Liver (tissue), 9 donors: ENCODE data around the gene ULK2. TPM values are rescaled to one million over a fixed set of nuclear protein-coding genes. Genes with fewer than 3 reads are reported as not detected.

Experiments used
- DNase-seq: peaks from one replicate; pipeline ENCODE4 v3.0.0-alpha.2; 2017; ENCODE audit warnings: low spot score
- H3K27ac ChIP-seq, 2 donors: one replicate each; pipeline ENCODE4 v1.7.0; 2013; ENCODE audit warnings: inconsistent platforms in 2 of 2, low read length in 2 of 2, control low read depth in 1 of 2, low read depth in 1 of 2, mild to moderate bottlenecking in 1 of 2
- H3K27me3 ChIP-seq, 4 donors: one replicate each; pipeline versions ENCODE4 v1.6.1 to v1.7.0; 2013; ENCODE audit warnings: low read length in 3 of 4, inconsistent platforms in 1 of 4, mild to moderate bottlenecking in 1 of 4, moderate library complexity in 1 of 4; ENCODE audit not compliant: control insufficient read depth in 4 of 4, insufficient read depth in 4 of 4
- H3K36me3 ChIP-seq, 4 donors: one replicate each; pipeline versions ENCODE4 v1.6.1 to v1.7.0; 2013; ENCODE audit warnings: low read length in 3 of 4, mild to moderate bottlenecking in 3 of 4, low read depth in 1 of 4, moderate library complexity in 1 of 4; ENCODE audit not compliant: control insufficient read depth in 4 of 4, insufficient read depth in 3 of 4
- H3K4me1 ChIP-seq, 4 donors: one replicate each; pipeline versions ENCODE4 v1.6.1 to v1.7.0; 2013; ENCODE audit warnings: low read length in 3 of 4, mild to moderate bottlenecking in 3 of 4, moderate library complexity in 1 of 4; ENCODE audit not compliant: control insufficient read depth in 4 of 4, insufficient read depth in 4 of 4
- H3K4me3 ChIP-seq, 3 donors: one replicate each; pipeline versions ENCODE4 v1.6.1 to v1.7.0; 2013; ENCODE audit warnings: low read length in 3 of 3, control low read depth in 1 of 3, low read depth in 1 of 3, mild to moderate bottlenecking in 1 of 3
- H3K9ac ChIP-seq, 2 donors: one replicate each; pipeline ENCODE4 v1.7.0; 2013; ENCODE audit warnings: low read length in 2 of 2, mild to moderate bottlenecking in 2 of 2, moderate library complexity in 2 of 2, control low read depth in 1 of 2, low read depth in 1 of 2
- H3K9me3 ChIP-seq, 4 donors: one replicate each; pipeline versions ENCODE4 v1.6.1 to v1.7.0; 2013; ENCODE audit warnings: low read length in 3 of 4; ENCODE audit not compliant: control insufficient read depth in 4 of 4
- EGR1 ChIP-seq, 2 donors: IDR thresholded peaks; 2 replicates each; pipeline ENCODE4 v1.6.1; 2016 to 2018; ENCODE audit warnings: antibody characterized with exemption in 2 of 2, low read depth in 2 of 2
- FOXA1 ChIP-seq: IDR thresholded peaks from 2 replicates; pipeline ENCODE4 v1.6.1; 2016; ENCODE audit warnings: antibody characterized with exemption
- FOXA2 ChIP-seq: IDR thresholded peaks from 2 replicates; pipeline ENCODE4 v1.6.1; 2016; ENCODE audit warnings: antibody characterized with exemption
- GABPA ChIP-seq, 2 donors: IDR thresholded peaks in 1 of 2; conservative IDR thresholded peaks in 1 of 2; 2 replicates each; pipeline ENCODE4 v1.6.1; 2016; ENCODE audit warnings: antibody characterized with exemption in 2 of 2, mild to moderate bottlenecking in 1 of 2, moderate library complexity in 1 of 2
- HNF4A ChIP-seq, 2 donors: conservative IDR thresholded peaks; 2 replicates each; pipeline ENCODE4 v1.6.1; 2016; ENCODE audit warnings: antibody characterized with exemption in 2 of 2, mild to moderate bottlenecking in 2 of 2
- HNF4G ChIP-seq: IDR thresholded peaks from 2 replicates; pipeline ENCODE4 v1.6.1; 2016; ENCODE audit warnings: antibody characterized with exemption
- JUND ChIP-seq, 2 donors: IDR thresholded peaks; 2 replicates each; pipeline ENCODE4 v1.6.1; 2016; ENCODE audit warnings: antibody characterized with exemption in 2 of 2
- NR2F2 ChIP-seq: IDR thresholded peaks from 2 replicates; pipeline ENCODE4 v1.6.1; 2016; ENCODE audit warnings: antibody characterized with exemption
- RAD21 ChIP-seq, 2 donors: IDR thresholded peaks; 2 replicates each; pipeline ENCODE4 v1.6.1; 2016; ENCODE audit warnings: antibody characterized with exemption in 2 of 2, mild to moderate bottlenecking in 2 of 2
- RXRA ChIP-seq, 2 donors: IDR thresholded peaks; 2 replicates each; pipeline ENCODE4 v1.6.1; 2017 to 2018; ENCODE audit warnings: antibody characterized with exemption in 2 of 2, mild to moderate bottlenecking in 1 of 2
- SP1 ChIP-seq: IDR thresholded peaks from 2 replicates; pipeline ENCODE4 v1.6.1; 2018; ENCODE audit warnings: antibody characterized with exemption, mild to moderate bottlenecking
- TAF1 ChIP-seq: conservative IDR thresholded peaks from 2 replicates; pipeline ENCODE4 v1.6.1; 2016; ENCODE audit warnings: antibody characterized with exemption, mild to moderate bottlenecking
- YY1 ChIP-seq: IDR thresholded peaks from 2 replicates; pipeline ENCODE4 v1.6.1; 2016; ENCODE audit warnings: antibody characterized with exemption, mild to moderate bottlenecking
- WGBS: extraction: QIAGEN DNeasy Blood & Tissue Kit; methylation state at CpG from one replicate; pipeline ENCODE4 v1.1.7; 2013; 5-methylcytosine and 5-hydroxymethylcytosine counted together
- polyA plus RNA-seq, 2 donors: library from polyadenylated mRNA; stranded (reverse) in 1 of 2; unstranded in 1 of 2; fragments of 200-250 nt in 1 of 2; fragments of >200 nt in 1 of 2; fragmentation: Nextera tagmentation in 1 of 2; extraction: Ambion mirVana in 1 of 2; gene quantifications; one replicate each; pipeline versions ENCODE4 v1.2.1 to v1.2.3, GENCODE V29; 2013 to 2015
- total RNA-seq, 2 donors: library from RNA; depleted of rRNA; stranded (reverse); fragments of >200 nt; gene quantifications; one replicate each; pipeline ENCODE4 v1.2.3, GENCODE V29; 2014
- TF ChIP-seq, protein P1 (sequence below): IDR thresholded peaks from 2 replicates; pipeline ENCODE4 v1.6.1; 2016; ENCODE audit warnings: antibody characterized with exemption, mild to moderate bottlenecking
- TF ChIP-seq, protein P2 (sequence below): IDR thresholded peaks from 2 replicates; pipeline ENCODE4 v1.6.1; 2016; ENCODE audit warnings: antibody characterized with exemption
- TF ChIP-seq, protein P3 (sequence below): fragments of 150-350 bp; IDR thresholded peaks from 2 replicates; pipeline ENCODE4 v1.5.1; 2017; ENCODE audit warnings: improper control_type of control experiment, low read depth, low read length; ENCODE audit not compliant: missing input control
- TF ChIP-seq, protein P4 (sequence below): IDR thresholded peaks from 2 replicates; pipeline ENCODE4 v1.6.1; 2016; ENCODE audit warnings: antibody characterized with exemption
- TF ChIP-seq, protein P5 (sequence below): IDR thresholded peaks from 2 replicates; pipeline ENCODE4 v1.6.1; 2016; ENCODE audit warnings: antibody characterized with exemption
- donor health status: healthy.
- donor health status: healthy.
- donor health status: healthy.
- donor health status: healthy.
- donor health status: healthy.

Gene ULK2
- total and polyA plus RNA-seq, 4 donors: 0.89 to 7.9 (median 4.2) TPM

DNA sequence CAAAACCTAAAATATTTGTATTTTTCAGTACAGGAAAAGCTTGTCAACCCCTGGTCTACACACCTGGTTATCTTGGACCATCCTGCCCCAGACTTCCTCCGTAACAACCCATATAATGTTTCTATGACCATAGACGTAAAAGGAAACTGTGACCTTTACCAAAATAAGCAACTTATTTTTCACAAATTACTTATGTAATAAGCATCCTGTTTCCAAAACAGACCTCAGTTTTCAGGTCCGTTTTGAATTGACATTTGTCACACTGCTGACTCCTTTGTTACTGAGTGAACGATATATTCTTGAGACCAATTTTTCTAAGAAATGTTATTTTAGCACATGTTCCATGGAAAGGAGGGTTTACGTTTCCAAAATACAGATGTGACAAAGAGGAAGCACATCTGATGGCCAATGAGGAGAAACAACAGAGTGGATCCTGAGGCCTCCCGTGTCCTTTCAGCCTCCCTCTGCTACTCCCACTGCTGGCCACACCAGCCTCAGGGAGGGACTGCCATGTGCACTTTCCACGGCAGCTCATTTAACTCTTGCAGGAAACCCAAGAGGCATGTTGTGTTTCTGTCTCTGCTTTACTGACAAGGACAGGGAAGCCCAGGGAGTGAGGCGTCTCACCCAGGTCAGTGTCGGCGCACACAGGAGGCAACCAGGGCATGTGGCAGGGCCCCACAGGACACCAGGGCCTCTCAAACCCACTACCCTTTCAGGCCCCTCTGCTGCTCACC, 99.5 kb downstream of the ULK2 start:
- H3K9me3 ChIP-seq: no peaks in the 10 kb centered on the region
- no peaks in the 10 kb centered on the region for H3K36me3 ChIP-seq
- H3K27me3 ChIP-seq: no peaks in the 10 kb centered on the region
- TF ChIP-seq, protein P1, sequence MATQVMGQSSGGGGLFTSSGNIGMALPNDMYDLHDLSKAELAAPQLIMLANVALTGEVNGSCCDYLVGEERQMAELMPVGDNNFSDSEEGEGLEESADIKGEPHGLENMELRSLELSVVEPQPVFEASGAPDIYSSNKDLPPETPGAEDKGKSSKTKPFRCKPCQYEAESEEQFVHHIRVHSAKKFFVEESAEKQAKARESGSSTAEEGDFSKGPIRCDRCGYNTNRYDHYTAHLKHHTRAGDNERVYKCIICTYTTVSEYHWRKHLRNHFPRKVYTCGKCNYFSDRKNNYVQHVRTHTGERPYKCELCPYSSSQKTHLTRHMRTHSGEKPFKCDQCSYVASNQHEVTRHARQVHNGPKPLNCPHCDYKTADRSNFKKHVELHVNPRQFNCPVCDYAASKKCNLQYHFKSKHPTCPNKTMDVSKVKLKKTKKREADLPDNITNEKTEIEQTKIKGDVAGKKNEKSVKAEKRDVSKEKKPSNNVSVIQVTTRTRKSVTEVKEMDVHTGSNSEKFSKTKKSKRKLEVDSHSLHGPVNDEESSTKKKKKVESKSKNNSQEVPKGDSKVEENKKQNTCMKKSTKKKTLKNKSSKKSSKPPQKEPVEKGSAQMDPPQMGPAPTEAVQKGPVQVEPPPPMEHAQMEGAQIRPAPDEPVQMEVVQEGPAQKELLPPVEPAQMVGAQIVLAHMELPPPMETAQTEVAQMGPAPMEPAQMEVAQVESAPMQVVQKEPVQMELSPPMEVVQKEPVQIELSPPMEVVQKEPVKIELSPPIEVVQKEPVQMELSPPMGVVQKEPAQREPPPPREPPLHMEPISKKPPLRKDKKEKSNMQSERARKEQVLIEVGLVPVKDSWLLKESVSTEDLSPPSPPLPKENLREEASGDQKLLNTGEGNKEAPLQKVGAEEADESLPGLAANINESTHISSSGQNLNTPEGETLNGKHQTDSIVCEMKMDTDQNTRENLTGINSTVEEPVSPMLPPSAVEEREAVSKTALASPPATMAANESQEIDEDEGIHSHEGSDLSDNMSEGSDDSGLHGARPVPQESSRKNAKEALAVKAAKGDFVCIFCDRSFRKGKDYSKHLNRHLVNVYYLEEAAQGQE: no peak
- no peak for TF ChIP-seq HNF4G
- no peak for TF ChIP-seq FOXA1
- no peak for TF ChIP-seq TAF1
- TF ChIP-seq, protein P2, sequence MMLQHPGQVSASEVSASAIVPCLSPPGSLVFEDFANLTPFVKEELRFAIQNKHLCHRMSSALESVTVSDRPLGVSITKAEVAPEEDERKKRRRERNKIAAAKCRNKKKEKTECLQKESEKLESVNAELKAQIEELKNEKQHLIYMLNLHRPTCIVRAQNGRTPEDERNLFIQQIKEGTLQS: no peak
- no peak for TF ChIP-seq HNF4A (conservative IDR thresholded peaks at IDR 0.05)
- TF ChIP-seq, protein P3, sequence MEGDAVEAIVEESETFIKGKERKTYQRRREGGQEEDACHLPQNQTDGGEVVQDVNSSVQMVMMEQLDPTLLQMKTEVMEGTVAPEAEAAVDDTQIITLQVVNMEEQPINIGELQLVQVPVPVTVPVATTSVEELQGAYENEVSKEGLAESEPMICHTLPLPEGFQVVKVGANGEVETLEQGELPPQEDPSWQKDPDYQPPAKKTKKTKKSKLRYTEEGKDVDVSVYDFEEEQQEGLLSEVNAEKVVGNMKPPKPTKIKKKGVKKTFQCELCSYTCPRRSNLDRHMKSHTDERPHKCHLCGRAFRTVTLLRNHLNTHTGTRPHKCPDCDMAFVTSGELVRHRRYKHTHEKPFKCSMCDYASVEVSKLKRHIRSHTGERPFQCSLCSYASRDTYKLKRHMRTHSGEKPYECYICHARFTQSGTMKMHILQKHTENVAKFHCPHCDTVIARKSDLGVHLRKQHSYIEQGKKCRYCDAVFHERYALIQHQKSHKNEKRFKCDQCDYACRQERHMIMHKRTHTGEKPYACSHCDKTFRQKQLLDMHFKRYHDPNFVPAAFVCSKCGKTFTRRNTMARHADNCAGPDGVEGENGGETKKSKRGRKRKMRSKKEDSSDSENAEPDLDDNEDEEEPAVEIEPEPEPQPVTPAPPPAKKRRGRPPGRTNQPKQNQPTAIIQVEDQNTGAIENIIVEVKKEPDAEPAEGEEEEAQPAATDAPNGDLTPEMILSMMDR: no peak
- TF ChIP-seq NR2F2: no peak
- TF ChIP-seq, protein P4, sequence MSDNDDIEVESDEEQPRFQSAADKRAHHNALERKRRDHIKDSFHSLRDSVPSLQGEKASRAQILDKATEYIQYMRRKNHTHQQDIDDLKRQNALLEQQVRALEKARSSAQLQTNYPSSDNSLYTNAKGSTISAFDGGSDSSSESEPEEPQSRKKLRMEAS: no peak
- TF ChIP-seq, protein P5, sequence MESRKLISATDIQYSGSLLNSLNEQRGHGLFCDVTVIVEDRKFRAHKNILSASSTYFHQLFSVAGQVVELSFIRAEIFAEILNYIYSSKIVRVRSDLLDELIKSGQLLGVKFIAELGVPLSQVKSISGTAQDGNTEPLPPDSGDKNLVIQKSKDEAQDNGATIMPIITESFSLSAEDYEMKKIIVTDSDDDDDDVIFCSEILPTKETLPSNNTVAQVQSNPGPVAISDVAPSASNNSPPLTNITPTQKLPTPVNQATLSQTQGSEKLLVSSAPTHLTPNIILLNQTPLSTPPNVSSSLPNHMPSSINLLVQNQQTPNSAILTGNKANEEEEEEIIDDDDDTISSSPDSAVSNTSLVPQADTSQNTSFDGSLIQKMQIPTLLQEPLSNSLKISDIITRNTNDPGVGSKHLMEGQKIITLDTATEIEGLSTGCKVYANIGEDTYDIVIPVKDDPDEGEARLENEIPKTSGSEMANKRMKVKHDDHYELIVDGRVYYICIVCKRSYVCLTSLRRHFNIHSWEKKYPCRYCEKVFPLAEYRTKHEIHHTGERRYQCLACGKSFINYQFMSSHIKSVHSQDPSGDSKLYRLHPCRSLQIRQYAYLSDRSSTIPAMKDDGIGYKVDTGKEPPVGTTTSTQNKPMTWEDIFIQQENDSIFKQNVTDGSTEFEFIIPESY: no peak
- no peak for TF ChIP-seq SP1
- TF ChIP-seq EGR1 (IDR thresholded peaks at IDR 0.05; ENCODE audit: low read depth in 2 of 2): no peak
- no peak for TF ChIP-seq GABPA (IDR thresholded peaks at IDR 0.05 in 1 of 2, conservative IDR thresholded peaks at IDR 0.05 in 1 of 2)
- TF ChIP-seq JUND (IDR thresholded peaks at IDR 0.05): no peak
- TF ChIP-seq FOXA2: no peak
- TF ChIP-seq YY1: no peak
- TF ChIP-seq RAD21 (IDR thresholded peaks at IDR 0.05): no peak
- no peak for TF ChIP-seq RXRA (IDR thresholded peaks at IDR 0.05)
- no peak for DNase-seq
- WGBS: 71% methylated on average over 10 of the region's 10 CpGs
- H3K4me3 ChIP-seq: no peak overlapping the region
- no peak overlapping the region for H3K27ac ChIP-seq
- H3K9ac ChIP-seq: no peak overlapping the region
- peaks cover 0 to 7% (median 2%) of the 10 kb centered on the region in 4 donors for H3K4me1 ChIP-seq
